ENCODE results near the gene UBR4.

Gene UBR4

GRCh38 chr1:19071674-19072281 is 138.3 kb downstream of the UBR4 start:
- ATAC-seq (no peak), DNase-seq (ENCODE audit: low spot score in 2 of 2) (no peak)
- Mint-ChIP-seq H3K27ac (no peak overlapping the region), H3K36me3 (peaks cover 42% of the 10 kb centered on the region), H3K4me3 (no peak overlapping the region), H3K4me1 (peaks cover 38% of the 10 kb centered on the region), H3K9me3 (no peaks in the 10 kb centered on the region)

DNA sequence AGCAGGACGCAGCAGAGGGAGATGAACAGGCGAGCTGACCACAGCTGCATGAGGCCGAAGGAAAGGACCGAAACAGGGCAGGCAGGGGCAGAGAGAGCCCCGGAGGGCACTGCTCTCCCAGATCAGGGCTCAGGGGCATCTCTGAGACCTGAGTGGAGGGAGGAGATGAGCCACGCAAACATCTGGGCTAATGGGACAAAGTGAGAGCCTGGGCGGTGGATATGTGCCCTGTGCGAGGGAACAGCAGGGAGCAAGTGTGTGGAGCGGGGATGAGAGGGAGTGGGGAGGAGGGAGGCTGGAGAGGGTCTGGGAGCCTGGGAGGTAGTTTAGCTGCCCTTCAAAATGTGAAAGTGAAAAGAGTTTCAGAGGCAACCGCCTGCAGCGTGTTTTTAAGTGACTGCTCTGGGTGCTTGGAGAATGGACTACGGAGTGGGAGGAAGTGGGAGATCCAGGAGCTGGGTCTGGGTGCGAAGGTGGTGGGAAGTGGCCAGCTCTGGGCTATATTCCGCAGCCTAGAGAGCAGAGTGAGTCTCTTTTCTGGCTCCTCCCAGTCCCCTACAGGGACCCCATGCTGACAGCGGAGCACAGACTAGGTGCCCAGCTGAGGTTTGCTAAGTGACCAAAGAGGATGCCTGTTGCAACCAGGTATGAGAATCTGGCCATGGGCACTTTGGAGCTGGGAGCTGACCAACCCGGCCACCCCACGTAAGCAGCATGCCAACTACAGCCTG is 139.0 kb downstream of the UBR4 start:
- H3K27ac Mint-ChIP-seq = peak overlapping the region; percentile 58
- peaks cover 35% of the 10 kb centered on the region for H3K4me1 Mint-ChIP-seq
- no peak for DNase-seq (ENCODE audit: low spot score in 2 of 2)
- peaks cover 35% of the 10 kb centered on the region for H3K36me3 Mint-ChIP-seq
- ATAC-seq = no peak
- H3K9me3 Mint-ChIP-seq = no peaks in the 10 kb centered on the region
- H3K4me3 Mint-ChIP-seq = no peak overlapping the region

GRCh38 chr1:19070197-19070651 is 139.8 kb downstream of the UBR4 start:
- H3K9me3 Mint-ChIP-seq = no peaks in the 10 kb centered on the region
- peaks cover 27% of the 10 kb centered on the region for H3K4me1 Mint-ChIP-seq
- H3K36me3 Mint-ChIP-seq = peaks cover 27% of the 10 kb centered on the region
- DNase-seq (ENCODE audit: low spot score in 2 of 2) = no peak
- no peak overlapping the region for H3K4me3 Mint-ChIP-seq
- peak overlapping the region; percentile 58 for H3K27ac Mint-ChIP-seq
- ATAC-seq = no peak

DNA sequence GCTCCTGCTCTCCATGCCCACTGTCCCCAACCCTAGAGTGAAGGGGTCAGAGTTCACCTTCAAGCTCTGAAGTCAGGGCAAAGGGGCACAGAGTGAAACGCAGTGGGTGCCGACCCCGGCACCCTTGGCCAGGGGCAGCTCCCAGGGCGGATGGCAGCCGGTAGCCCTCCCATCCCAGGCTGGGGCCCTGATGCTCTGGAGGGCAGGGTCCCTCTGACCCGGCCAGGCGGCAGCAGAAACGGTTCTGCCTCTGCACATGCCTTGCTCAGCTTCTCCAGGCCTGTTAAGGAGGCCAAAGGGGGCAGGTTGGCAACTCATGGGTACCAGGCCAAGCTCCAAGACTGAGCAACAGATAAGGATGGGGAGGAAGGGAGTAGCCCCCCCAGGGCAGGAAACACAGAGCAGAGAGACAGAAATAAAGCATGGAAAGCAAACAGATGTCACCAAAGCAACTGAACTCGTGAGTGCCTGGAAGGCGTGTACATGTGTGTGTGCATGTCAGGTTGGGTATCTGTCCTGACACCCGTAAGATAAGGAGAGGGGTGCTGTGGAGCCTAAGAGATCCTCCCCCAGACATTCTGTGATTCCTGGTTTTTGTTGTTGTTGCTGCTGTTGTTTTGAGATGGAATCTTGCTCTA is 141.3 kb downstream of the UBR4 start:
- no peak for ATAC-seq
- H3K27ac Mint-ChIP-seq = peak overlapping the region; percentile 56
- H3K4me1 Mint-ChIP-seq = peaks cover 12% of the 10 kb centered on the region
- DNase-seq (ENCODE audit: low spot score in 2 of 2) = no peak
- H3K9me3 Mint-ChIP-seq = no peaks in the 10 kb centered on the region
- no peak overlapping the region for H3K4me3 Mint-ChIP-seq
- H3K36me3 Mint-ChIP-seq = peaks cover 12% of the 10 kb centered on the region

GRCh38 chr1:19067912-19068638 is 142.0 kb downstream of the UBR4 start:
- peaks cover 5% of the 10 kb centered on the region for H3K36me3 Mint-ChIP-seq
- no peaks in the 10 kb centered on the region for H3K9me3 Mint-ChIP-seq
- no peak for ATAC-seq
- H3K4me1 Mint-ChIP-seq = peaks cover 11% of the 10 kb centered on the region
- H3K4me3 Mint-ChIP-seq = no peak overlapping the region
- no peak overlapping the region for H3K27ac Mint-ChIP-seq
- no peak for DNase-seq (ENCODE audit: low spot score in 2 of 2)

- no peak overlapping the region for H3K27ac Mint-ChIP-seq
- peaks cover 2% of the 10 kb centered on the region for H3K36me3 Mint-ChIP-seq
These were observed 142.7 kb downstream of the UBR4 start for GRCh38 chr1:19067182-19067911.

GRCh38 chr1:19066874-19067181 is 143.2 kb downstream of the UBR4 start:
- Mint-ChIP-seq H3K4me3 (no peak overlapping the region), H3K27ac (no peak overlapping the region), H3K36me3 (peaks cover 7% of the 10 kb centered on the region), H3K9me3 (no peaks in the 10 kb centered on the region), H3K4me1 (peaks cover 17% of the 10 kb centered on the region)
- DNase-seq (ENCODE audit: low spot score in 2 of 2) = no peak
- no peak for ATAC-seq

More at GRCh38 chr1:19067182-19067911, 142.7 kb downstream of the UBR4 start:
- Mint-ChIP-seq H3K4me3 (no peak overlapping the region), H3K4me1 (peaks cover 12% of the 10 kb centered on the region), H3K9me3 (no peaks in the 10 kb centered on the region)
- ATAC-seq = no peak
- no peak for DNase-seq (ENCODE audit: low spot score in 2 of 2)

- peaks cover 1% of the 10 kb centered on the region for H3K9me3 Mint-ChIP-seq
- peaks cover 12% of the 10 kb centered on the region for H3K36me3 Mint-ChIP-seq
- no peak overlapping the region for H3K27ac Mint-ChIP-seq
- H3K4me1 Mint-ChIP-seq = peaks cover 22% of the 10 kb centered on the region
- H3K4me3 Mint-ChIP-seq = no peak overlapping the region
- ATAC-seq (no peak), DNase-seq (ENCODE audit: low spot score in 2 of 2) (no peak)
These were observed 143.7 kb downstream of the UBR4 start for GRCh38 chr1:19066248-19066873.

- H3K36me3 Mint-ChIP-seq = peaks cover 18% of the 10 kb centered on the region
- no peak overlapping the region for H3K27ac Mint-ChIP-seq
- no peak for ATAC-seq
- no peak overlapping the region for H3K4me3 Mint-ChIP-seq
- H3K4me1 Mint-ChIP-seq = peaks cover 24% of the 10 kb centered on the region
- DNase-seq (ENCODE audit: low spot score in 2 of 2) = no peak
- H3K9me3 Mint-ChIP-seq = peaks cover 4% of the 10 kb centered on the region
These were observed 144.4 kb downstream of the UBR4 start for GRCh38 chr1:19065526-19066247.

DNA sequence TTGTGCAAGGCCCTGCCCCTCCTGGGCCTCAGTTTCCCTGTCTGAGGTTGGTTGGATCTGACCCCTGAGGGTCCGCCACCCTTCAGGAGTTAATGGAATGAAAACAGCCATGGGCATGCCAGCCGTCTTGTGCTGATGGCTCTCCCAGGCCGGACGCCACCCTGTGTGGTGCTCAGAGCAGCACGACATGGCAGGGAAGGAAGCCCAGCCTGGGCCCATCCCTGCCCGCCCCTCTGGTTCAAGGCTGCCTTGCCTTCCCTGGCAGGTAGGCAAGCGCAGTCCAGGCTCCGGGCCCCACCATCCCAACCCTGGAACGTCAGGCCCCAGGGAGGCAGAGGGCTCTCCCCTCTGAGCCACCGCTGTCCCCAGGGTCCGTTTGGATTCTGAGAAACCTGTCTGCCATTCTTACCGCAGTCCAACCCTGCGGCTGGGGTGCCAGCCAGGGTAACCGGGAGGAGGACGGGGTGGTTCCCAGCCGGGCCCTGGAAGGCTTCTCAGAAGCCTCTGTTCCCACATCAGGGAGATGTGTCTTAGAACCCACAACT is 145.1 kb downstream of the UBR4 start:
- Mint-ChIP-seq H3K36me3 (peaks cover 21% of the 10 kb centered on the region), H3K4me1 (peaks cover 16% of the 10 kb centered on the region), H3K9me3 (peaks cover 4% of the 10 kb centered on the region), H3K27ac (no peak overlapping the region), H3K4me3 (no peak overlapping the region)
- ATAC-seq = no peak
- no peak for DNase-seq (ENCODE audit: low spot score in 2 of 2)

DNA sequence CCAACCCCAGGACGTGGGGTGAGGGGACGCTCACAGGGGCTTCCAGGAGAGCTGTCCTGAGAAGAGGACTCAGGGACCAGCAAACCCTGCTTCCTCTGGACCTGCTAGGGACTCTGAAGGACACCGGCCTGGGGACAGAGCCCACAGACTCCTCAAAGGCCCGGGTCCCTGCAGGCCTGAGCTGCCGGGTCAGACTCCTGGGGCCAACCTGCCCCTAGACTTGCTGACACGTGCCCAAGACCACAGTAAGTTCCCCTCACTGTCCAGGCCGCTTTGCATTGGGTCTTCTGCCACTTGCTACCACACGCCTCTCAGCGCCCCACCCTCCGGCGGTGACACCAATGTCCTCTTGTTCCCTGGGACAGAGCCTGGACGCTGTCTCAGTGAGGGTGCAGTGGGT is 146.9 kb downstream of the UBR4 start:
- Mint-ChIP-seq H3K9me3 (peaks cover 4% of the 10 kb centered on the region), H3K36me3 (peaks cover 21% of the 10 kb centered on the region), H3K4me3 (no peak overlapping the region), H3K27ac (no peak overlapping the region), H3K4me1 (peaks cover 14% of the 10 kb centered on the region)
- ATAC-seq (no peak), DNase-seq (ENCODE audit: low spot score in 2 of 2) (no peak)

DNA sequence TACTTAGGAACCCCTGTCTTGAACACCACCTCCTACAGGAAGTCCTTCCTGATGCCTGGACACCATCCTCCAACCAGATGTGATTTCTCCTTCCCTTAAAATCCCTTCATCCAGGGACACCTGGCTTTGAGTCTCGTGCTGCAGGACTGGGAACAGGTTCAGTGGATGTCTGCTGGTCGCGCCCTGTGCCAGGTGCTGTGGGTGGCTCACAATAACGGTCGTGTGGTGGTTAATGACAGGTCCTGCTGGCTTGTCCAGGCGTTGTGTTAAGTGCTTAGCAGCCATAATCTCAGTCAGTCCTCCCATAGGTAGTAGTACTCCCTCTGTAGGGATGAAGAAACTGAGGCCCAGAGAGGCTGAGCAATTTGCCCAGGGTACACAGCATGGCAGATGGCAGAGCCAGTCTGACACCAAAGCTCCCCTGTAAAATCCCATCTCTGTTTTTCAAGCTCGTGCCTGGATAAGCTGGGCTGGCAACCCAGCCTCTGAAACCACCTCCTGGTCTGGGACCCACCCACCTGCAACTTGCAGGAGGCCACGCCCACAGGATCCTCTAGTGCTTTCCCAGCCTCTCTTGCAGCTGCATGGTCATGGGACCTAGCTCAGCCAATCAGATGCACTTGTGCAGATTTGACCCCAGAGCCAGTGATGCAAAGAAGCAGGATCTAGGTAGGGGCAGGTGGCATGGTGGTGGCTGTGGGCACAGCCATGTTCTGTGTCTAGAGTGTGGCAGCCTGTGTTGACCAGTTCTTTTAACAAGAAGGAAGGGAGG is 147.6 kb downstream of the UBR4 start:
- H3K4me3 Mint-ChIP-seq = no peak overlapping the region
- H3K4me1 Mint-ChIP-seq = peaks cover 14% of the 10 kb centered on the region
- peaks cover 21% of the 10 kb centered on the region for H3K36me3 Mint-ChIP-seq
- ATAC-seq (no peak), DNase-seq (ENCODE audit: low spot score in 2 of 2) (no peak)
- H3K9me3 Mint-ChIP-seq = peaks cover 4% of the 10 kb centered on the region
- H3K27ac Mint-ChIP-seq = peak overlapping the region; percentile 95

- peak overlapping the region; percentile 95 for H3K27ac Mint-ChIP-seq
- no peak for DNase-seq (ENCODE audit: low spot score in 2 of 2)
These were observed 148.3 kb downstream of the UBR4 start for GRCh38 chr1:19061798-19062197.

More at GRCh38 chr1:19061798-19062197, 148.3 kb downstream of the UBR4 start:
- Mint-ChIP-seq H3K4me3 (no peak overlapping the region), H3K4me1 (peaks cover 14% of the 10 kb centered on the region), H3K9me3 (peaks cover 4% of the 10 kb centered on the region), H3K36me3 (peaks cover 21% of the 10 kb centered on the region)
- no peak for ATAC-seq

All from stimulated activated effector memory CD8-positive, alpha-beta T cell treated with anti-CD3 and anti-CD28 coated beads, Interleukin-12 subunit alpha, Interleukin-12 subunit beta, amount 100 ng/mL, for 72 hours (primary cell).